ENCODE measurements around the gene TAS1R2.

DNA sequence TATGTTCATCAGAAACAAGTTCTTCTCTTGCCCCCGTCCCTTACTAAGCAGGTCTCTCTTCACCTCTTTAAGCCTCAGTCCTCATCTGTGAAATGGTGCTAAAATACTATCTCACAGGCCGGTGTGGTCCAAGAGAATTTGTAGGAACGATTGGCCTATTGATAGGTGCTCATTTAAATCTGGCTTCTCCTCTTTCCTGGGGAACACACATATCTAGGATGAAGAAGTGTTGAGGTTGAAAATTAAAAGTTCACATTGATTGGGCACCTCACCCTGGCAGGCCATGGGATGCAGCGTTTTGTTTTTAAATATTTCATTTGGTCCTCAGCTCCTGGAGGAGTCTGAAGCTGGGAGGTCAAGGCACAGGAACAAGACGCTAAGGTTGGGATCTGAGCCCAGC lies 8.9 kb upstream of the TAS1R2 start:
- no peak for TF ChIP-seq CTCF (IDR thresholded peaks at IDR 0.05; ENCODE audit: insufficient read depth, low read depth, low read length)
- TF ChIP-seq EZH2 (IDR thresholded peaks at IDR 0.05; ENCODE audit: insufficient read depth, low read length), result no peak
